ENCODE data around the gene B4GALT3. TPM values are rescaled to one million over a fixed set of nuclear protein-coding genes. Genes with fewer than 3 reads are reported as not detected.

B4GALT3 gene
- total and polyA plus RNA-seq, 4 donors, result 25.7 to 34.6 (median 31.1) TPM

DNA sequence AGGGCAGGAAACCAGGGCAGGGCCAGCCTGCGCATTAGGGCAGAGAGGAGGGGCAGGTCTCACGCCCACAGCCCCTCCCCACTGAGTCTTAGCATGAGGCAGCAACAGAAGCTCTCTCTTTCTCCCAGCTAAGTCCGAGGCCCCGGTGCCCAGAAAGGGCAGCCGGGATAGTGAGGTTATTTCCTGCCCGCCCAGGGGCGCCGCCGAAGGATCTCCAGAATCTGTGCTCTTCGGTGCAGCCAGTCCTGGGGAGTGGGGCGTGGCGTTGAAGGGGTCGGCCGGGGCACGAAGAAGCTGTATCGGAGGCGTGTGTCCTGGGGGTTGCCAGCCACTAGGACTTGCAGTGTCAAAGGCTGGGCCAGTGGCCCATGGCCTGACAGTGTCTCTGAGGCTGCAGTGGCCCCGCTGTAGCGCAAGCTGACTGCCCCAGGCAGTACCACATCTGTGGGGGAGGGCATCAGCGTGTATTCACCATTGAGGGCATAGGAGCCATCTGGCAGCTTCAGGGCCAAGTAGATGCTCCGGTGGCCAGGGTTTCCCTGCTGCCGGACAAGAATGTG is 13.7 kb upstream of the B4GALT3 start:
- peaks cover 0 to 7% (median 0%) of the 10 kb centered on the region in 5 donors for H3K4me1 ChIP-seq (ENCODE audit: control insufficient read depth in 5 of 5, insufficient read depth in 5 of 5, low read length in 5 of 5)
- no peak overlapping the region for H3K4me3 ChIP-seq
- no peak overlapping the region for H3K27ac ChIP-seq (ENCODE audit: low read depth in 1 of 2, low read length in 1 of 2)
- no peak for DNase-seq
- H3K36me3 ChIP-seq (ENCODE audit: control insufficient read depth in 4 of 4, insufficient read depth in 4 of 4, low read length in 4 of 4), result peaks cover 0 to 5% (median 0%) of the 10 kb centered on the region in 4 donors
- 71 to 82% methylated on average over 22 of the region's 22 CpGs for WGBS, 2 donors
- H3K9me3 ChIP-seq (ENCODE audit: control insufficient read depth in 4 of 4, insufficient read depth in 3 of 4, low read length in 3 of 4), result no peaks in the 10 kb centered on the region
- ATAC-seq (ENCODE audit: insufficient read depth, low FRiP score), result no peak
- H3K27me3 ChIP-seq (ENCODE audit: control insufficient read depth in 3 of 3, insufficient read depth in 3 of 3, low read length in 2 of 3), result no peaks in the 10 kb centered on the region
- no peak overlapping the region for H3K9ac ChIP-seq (ENCODE audit: insufficient read depth in 1 of 2, low read length in 2 of 2)
- TF ChIP-seq, protein P1, sequence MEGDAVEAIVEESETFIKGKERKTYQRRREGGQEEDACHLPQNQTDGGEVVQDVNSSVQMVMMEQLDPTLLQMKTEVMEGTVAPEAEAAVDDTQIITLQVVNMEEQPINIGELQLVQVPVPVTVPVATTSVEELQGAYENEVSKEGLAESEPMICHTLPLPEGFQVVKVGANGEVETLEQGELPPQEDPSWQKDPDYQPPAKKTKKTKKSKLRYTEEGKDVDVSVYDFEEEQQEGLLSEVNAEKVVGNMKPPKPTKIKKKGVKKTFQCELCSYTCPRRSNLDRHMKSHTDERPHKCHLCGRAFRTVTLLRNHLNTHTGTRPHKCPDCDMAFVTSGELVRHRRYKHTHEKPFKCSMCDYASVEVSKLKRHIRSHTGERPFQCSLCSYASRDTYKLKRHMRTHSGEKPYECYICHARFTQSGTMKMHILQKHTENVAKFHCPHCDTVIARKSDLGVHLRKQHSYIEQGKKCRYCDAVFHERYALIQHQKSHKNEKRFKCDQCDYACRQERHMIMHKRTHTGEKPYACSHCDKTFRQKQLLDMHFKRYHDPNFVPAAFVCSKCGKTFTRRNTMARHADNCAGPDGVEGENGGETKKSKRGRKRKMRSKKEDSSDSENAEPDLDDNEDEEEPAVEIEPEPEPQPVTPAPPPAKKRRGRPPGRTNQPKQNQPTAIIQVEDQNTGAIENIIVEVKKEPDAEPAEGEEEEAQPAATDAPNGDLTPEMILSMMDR (IDR thresholded peaks at IDR 0.05; ENCODE audit: control extremely low read depth, extremely low read depth), result no peak

DNA sequence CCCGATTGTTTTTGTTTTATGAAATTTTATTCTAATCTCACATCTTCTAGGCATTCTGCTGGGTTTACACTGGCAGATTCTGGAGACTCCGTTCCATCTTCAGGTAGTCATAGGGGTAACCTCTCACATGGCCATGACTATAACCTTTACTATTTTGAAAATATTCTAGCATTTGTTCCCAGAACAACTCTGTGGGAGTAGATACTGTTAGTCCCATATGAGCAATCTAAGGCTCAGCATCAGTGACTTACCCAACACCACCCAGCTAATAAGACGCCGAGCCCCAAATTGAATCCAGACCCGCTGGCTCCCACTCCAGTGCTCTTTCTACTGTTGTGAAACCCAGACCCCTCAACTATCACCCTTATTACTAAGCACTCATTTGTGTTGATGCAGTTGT is 11.7 kb upstream of the B4GALT3 start:
- H3K4me1 ChIP-seq (ENCODE audit: control insufficient read depth in 5 of 5, insufficient read depth in 5 of 5, low read length in 5 of 5), result peaks cover 3 to 7% (median 5%) of the 10 kb centered on the region in 5 donors
- DNase-seq, result no peak
- H3K4me3 ChIP-seq, result no peak overlapping the region
- no peak overlapping the region for H3K27ac ChIP-seq (ENCODE audit: low read depth in 1 of 2, low read length in 1 of 2)
- H3K9me3 ChIP-seq (ENCODE audit: control insufficient read depth in 4 of 4, insufficient read depth in 3 of 4, low read length in 3 of 4), result no peaks in the 10 kb centered on the region
- H3K9ac ChIP-seq (ENCODE audit: insufficient read depth in 1 of 2, low read length in 2 of 2), result no peak overlapping the region
- no peak for ATAC-seq (ENCODE audit: insufficient read depth, low FRiP score)
- 96 to 98% methylated on average over 5 of the region's 5 CpGs for WGBS, 2 donors
- TF ChIP-seq, protein P1 (IDR thresholded peaks at IDR 0.05; ENCODE audit: control extremely low read depth, extremely low read depth), result no peak
- no peaks in the 10 kb centered on the region for H3K27me3 ChIP-seq (ENCODE audit: control insufficient read depth in 3 of 3, insufficient read depth in 3 of 3, low read length in 2 of 3)
- H3K36me3 ChIP-seq (ENCODE audit: control insufficient read depth in 4 of 4, insufficient read depth in 4 of 4, low read length in 4 of 4), result peaks cover 0 to 4% (median 0%) of the 10 kb centered on the region in 4 donors

DNA sequence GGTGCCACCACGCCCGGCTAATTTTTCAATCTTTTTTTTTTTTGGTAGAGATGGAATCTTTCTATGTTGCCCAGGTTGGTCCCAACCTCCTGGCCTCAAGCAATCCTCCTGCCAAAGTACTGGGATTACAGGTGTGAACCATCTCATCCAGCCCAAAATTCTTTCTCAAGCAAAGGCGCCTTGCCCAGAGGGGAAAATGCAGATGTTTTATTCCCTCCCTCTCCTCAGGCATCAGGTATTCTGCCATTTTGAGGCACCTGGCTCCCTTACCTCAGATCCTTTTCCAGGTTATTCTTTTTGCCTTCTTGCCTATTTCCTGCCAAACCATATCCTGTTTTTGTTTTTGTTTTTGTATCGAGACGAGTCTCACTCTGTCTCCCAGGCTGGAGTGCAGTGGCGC is 11.1 kb upstream of the B4GALT3 start:
- 73 to 79% methylated on average over 6 of the region's 6 CpGs for WGBS, 2 donors
- H3K27me3 ChIP-seq (ENCODE audit: control insufficient read depth in 3 of 3, insufficient read depth in 3 of 3, low read length in 2 of 3), result no peaks in the 10 kb centered on the region
- no peak overlapping the region for H3K9ac ChIP-seq (ENCODE audit: insufficient read depth in 1 of 2, low read length in 2 of 2)
- ATAC-seq (ENCODE audit: insufficient read depth, low FRiP score), result no peak
- no peaks in the 10 kb centered on the region for H3K9me3 ChIP-seq (ENCODE audit: control insufficient read depth in 4 of 4, insufficient read depth in 3 of 4, low read length in 3 of 4)
- H3K27ac ChIP-seq (ENCODE audit: low read depth in 1 of 2, low read length in 1 of 2), result no peak overlapping the region
- no peak for DNase-seq
- no peak overlapping the region for H3K4me3 ChIP-seq
- peaks cover 0 to 2% (median 0%) of the 10 kb centered on the region in 4 donors for H3K36me3 ChIP-seq (ENCODE audit: control insufficient read depth in 4 of 4, insufficient read depth in 4 of 4, low read length in 4 of 4)
- H3K4me1 ChIP-seq (ENCODE audit: control insufficient read depth in 5 of 5, insufficient read depth in 5 of 5, low read length in 5 of 5), result peaks cover 3 to 7% (median 5%) of the 10 kb centered on the region in 5 donors
- TF ChIP-seq, protein P1 (IDR thresholded peaks at IDR 0.05; ENCODE audit: control extremely low read depth, extremely low read depth), result no peak

DNA sequence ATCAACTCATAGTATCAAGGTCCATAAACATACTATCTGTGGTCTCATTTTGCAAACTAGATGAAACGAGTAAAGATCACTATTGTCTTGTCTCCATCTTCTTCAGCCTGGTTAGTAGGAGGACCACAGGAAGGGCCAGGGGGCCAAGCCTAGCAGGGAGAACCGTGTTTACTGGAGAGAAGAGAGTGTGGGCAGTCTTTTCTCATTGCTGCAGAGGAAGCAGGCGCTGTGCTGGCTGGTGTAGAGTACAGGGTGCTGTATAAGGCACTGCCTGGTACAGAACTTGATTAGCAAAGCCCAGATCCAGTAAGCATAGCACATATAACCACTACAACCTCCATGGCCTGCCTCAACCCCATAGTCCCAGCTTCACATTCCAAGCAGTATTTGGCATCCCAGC is 10.0 kb upstream of the B4GALT3 start:
- ATAC-seq (ENCODE audit: insufficient read depth, low FRiP score), result no peak
- no peak overlapping the region for H3K4me3 ChIP-seq
- H3K27ac ChIP-seq (ENCODE audit: low read depth in 1 of 2, low read length in 1 of 2), result no peak overlapping the region
- peaks cover 0 to 2% (median 0%) of the 10 kb centered on the region in 4 donors for H3K36me3 ChIP-seq (ENCODE audit: control insufficient read depth in 4 of 4, insufficient read depth in 4 of 4, low read length in 4 of 4)
- H3K9ac ChIP-seq (ENCODE audit: insufficient read depth in 1 of 2, low read length in 2 of 2), result no peak overlapping the region
- DNase-seq, result no peak
- no peaks in the 10 kb centered on the region for H3K9me3 ChIP-seq (ENCODE audit: control insufficient read depth in 4 of 4, insufficient read depth in 3 of 4, low read length in 3 of 4)
- no peaks in the 10 kb centered on the region for H3K27me3 ChIP-seq (ENCODE audit: control insufficient read depth in 3 of 3, insufficient read depth in 3 of 3, low read length in 2 of 3)
- TF ChIP-seq, protein P1 (IDR thresholded peaks at IDR 0.05; ENCODE audit: control extremely low read depth, extremely low read depth), result no peak
- peaks cover 3 to 6% (median 5%) of the 10 kb centered on the region in 5 donors for H3K4me1 ChIP-seq (ENCODE audit: control insufficient read depth in 5 of 5, insufficient read depth in 5 of 5, low read length in 5 of 5)
- WGBS, 2 donors, result 73 to 78% methylated on average over 3 of the region's 3 CpGs

Measured in lung (tissue), 12 donors.